GM21360 (cell line): ENCODE measurements around the gene DENND2A.
"Not testable (repeated sequence)": the region's sequence is repeated elsewhere in the genome, so short reads cannot be mapped to it uniquely, and the experiment has no call there.

ENCODE experiments used
- ATAC-seq: cut with Tn5 transposase; IDR thresholded peaks from one replicate; pipeline ENCODE4 v1.9.1; 2021; ENCODE audit warnings: mild to moderate bottlenecking, moderate library complexity; ENCODE audit not compliant: unreplicated experiment

DENND2A gene

DNA sequence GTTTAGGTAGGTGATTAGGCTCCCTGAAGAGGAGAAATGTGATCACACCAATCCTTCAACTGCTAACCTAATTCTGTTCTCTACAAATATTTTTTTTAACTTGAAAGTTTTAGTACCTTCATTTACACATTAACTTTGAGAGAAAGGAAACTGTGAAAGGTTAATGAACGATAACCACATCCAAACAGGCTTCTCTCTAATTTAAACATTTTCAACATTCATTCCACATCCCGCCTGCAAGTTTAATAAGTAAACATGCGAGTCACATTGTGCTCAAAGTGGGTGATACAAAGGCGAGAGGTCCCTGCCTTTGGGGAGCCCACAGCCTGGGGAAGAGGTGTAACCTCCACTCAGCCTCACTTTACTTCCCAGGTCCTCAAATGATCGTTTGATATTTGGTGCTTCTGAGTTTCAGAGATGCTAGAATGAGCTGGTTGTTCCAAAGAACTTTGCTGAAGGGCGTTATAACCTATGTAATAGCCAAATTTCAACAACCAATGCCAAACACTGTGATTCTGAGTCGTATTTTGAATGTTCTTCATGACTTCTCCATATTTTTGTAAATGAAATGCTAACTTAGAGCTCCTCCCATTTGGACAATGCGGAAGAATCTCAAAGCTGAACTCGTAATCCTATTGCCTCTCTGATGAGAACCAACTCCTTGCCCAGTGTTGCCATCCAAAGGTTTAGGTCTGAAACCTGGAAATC, 47.5 kb downstream of the DENND2A start:
- ATAC-seq = no peak

DNA sequence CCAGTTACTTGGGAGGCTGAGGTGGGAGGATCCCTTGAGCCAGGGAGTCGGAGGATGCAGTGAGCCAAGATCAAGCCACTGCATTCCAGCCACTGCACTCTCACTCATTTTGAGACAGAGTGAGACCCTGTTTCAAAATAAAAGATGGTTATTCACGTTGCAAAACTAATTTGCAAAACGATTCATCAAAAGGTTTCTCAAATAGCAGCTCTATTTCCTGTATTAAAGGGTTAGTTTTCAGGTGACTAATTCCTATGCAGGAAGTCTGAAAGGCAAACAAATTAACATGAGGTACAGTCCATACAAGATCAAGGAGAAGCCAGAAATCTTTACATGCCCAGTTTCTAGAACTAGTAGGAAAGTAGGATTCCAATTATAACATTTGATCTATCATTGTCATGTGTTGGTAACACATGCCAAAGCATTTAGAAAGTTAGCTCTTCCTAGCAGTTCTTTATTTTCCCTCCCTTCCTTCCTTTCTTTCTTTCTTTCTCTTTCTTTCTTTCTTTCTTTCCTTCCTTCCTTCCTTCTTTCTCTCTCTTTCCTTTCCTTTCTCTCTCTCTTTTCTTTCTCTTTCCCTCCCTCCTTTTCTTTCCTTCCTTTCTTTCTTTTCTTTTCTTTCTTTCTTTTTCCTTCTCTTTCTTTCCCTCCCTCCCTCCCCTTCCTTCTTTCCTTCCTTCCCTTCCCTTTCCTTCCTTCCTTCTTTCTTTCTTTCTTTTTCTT, 49.3 kb downstream of the DENND2A start:
- ATAC-seq = no peak

GRCh38 chr7:140587243-140587642, 53.4 kb downstream of the DENND2A start:
- no peak for ATAC-seq

DNA sequence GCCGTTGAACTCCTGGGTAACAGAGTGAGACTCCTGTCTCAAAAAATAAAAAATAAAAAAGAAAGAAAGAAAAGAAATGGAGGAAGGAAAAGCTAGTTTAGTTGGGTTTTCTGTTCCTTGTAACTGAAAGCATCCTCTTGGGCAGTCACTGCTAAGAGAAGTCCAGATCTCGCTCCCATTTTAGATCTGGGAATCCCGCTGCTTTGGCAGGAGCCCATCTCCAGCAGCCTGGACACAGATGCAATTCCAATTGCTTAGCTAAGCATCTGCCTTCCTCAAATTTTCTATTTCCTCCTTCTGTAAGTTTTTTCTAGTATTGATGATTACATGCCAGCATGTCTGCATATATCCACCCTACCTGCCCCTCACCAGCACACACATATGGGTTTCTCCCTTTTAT, 54.1 kb downstream of the DENND2A start:
- no peak for ATAC-seq

- ATAC-seq = no peak
Measured at GRCh38 chr7:140585333-140585732, 55.3 kb downstream of the DENND2A start.

- no peak for ATAC-seq
Measured at GRCh38 chr7:140584195-140584851, 56.3 kb downstream of the DENND2A start.

DNA sequence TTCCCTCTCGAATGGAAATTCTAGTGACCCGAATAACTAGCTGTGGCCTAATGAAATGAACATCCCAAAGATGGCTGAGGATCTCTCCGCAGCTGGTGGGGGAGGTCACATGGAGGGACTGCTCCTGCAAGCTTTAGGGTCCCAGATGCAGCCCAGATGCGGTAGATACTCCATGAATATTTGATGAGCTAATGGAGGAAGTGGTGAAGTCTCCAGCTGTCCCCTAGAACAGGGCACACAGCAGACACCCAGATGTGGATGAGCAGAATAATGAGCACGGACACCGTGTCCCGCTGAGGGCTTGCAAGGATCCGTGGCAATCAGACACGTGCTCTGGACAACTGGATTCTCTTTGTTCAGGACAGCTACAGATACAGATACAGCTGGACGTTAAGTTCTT, 59.2 kb downstream of the DENND2A start:
- no peak for ATAC-seq

DNA sequence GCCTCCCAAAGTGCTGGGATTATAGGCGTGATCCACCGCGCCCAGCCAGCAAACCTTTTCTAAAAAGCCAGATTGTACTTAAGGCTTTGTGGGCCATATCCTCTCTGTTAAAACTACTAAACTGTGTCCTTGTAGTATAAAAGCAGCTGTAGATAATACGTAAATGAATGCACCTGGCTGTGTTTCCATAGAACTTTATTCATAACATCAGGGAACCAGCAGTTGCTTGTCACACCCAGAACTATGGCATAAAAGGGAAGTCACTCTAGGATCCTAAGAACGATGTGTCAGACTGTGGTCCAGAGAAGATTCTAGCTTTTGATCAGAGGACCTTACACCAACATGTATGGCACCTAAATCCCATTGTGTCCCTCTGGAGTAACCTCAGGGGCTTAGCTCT, 63.0 kb downstream of the DENND2A start:
- no peak for ATAC-seq

DNA sequence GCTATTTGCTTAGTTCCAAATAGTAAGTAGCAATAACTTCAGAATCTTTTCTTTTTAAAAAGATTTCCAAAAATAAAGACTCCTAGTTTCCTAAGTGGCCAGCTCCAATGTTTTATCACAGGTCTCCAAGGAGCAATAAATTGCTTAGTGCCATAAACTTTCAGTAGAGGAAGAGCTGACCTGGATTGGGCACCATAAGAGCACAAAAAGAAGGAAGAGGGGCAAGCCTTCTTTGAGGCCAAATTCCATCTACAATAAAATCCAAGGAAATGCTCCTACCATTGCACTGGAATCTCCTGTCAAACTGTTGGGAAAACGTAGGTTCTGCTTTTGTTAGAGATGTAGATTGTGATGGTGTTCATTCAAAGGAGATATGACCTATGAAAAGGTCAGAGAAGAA, 64.0 kb downstream of the DENND2A start:
- ATAC-seq = no peak

DNA sequence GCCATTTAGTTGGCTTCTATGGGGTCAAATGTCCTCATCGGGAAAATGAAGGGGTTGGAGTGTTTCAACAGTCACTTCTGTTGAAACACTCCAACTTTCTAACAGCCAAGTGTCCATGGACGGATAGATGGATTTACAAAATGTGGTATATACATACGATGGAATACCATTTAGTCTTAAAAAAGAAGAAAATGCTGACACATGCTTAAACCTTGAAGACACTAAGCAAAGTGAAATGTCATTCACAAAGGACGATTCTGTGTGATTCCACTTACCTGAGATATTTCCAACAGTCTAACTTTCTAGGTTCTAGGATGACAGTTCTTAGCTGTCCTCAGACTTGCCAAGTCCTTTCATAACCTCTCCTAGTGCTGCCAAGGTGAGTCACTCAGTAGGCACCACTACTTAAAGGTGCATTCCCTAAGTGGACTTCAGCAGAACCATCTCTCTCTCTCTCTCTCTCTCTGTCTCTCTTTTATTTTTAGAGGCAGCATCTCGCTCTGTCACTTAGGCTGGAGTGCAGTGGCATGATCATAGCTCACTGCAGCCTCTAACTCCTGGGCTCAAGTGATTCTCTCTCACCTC, 69.0 kb downstream of the DENND2A start:
- ATAC-seq = no peak

DNA sequence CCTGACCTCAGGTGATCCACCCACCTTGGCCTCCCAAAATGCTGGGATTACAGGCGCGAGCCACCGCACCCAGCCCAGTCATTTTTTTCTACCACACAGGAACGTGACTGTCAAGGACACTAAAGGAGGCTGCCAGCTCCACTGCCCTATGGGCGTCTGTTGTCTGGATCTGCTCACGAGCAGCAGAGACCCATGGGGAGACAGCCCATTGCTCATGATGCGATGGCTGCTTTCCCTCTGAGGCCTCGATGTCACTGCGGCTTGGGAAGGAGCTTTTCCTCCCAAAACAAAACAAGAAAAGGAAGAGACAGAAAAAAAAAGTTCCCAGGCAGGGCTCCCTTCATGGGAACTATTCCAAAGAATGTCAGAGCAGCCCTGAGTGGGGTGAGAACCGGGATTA, 70.5 kb downstream of the DENND2A start:
- no peak for ATAC-seq

DNA sequence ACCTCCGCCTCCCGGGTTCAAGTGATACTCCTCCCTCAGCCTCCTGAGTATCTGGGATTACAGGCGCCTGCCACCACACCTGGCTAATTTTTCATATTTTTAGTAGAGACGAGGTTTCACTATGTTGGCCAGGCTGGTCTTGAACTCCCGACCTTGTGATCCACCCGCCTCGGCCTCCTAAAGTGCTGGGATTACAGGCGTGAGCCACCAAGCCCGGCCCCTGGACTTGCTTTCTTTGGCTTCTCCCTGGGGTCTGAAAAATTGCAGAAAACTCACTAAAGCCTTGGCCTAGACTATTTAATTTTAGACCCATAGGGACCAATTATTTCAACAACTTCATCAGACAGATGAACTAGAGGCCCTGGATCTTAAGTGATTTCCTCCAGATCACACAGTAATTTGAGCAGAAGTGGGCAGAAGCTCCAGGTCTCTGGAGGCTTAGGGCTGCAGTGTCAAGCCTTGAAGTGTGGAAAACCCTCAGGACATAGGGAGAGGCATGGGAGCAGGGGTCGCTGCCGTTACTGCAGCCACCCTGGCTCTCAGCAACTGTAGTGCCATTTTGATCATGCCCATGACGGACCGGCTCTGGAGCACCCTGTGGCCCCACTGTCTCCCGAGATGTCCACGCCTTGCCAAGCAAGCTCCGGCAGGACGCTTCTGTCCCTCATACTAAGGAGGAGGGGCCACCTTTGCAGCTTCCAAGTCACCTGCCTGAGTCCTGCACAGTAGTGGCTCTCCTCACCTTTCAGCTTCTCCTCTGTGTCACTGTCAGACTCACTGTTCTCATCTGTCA, 72.4 kb downstream of the DENND2A start:
- no peak for ATAC-seq

DNA sequence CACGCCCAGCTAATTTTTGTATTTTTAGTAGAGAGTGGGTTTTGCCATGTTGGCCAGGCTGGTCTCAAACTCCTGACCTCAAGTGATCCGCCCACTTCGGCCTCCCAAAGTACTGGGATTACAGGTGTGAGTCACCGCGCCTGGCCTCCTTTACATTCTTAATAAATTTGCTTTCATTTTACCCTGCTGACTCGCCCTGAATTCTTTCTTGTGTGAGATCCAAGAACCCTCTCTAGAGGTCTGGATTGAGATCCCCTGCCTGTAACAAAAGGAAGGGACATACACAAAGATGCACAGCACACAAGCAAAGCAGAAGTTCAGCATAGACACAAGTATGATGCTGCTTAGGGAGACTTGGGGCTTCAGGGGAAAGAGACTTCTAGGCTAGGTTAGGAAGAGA, 74.4 kb downstream of the DENND2A start:
- ATAC-seq = not testable (repeated sequence)

GRCh38 chr7:140565761-140566160, 74.9 kb downstream of the DENND2A start:
- not testable (repeated sequence) for ATAC-seq

- no peak for ATAC-seq
Measured at GRCh38 chr7:140564643-140565042, 76.0 kb downstream of the DENND2A start.

GRCh38 chr7:140562926-140563481, 77.6 kb downstream of the DENND2A start:
- no peak for ATAC-seq

DNA sequence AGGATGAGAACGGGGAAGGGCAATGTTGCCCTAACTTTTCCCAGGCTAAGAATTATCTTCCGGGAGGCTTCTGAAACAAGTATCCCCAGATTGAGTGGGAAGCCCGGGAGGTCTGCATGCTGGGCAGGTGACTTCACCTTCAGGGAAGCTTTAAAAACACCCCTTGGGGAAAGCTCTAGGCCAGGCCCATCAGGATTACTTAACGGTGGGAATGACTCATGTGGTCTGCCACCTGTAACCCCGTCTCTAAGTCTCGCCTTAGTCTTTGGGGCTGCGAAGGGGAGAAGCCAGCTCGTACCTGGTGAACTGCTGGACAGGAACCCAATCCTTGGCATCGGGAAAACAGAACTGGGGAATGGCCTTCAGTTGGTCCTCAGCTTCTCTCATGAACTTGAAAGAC, 81.2 kb downstream of the DENND2A start:
- no peak for ATAC-seq

GRCh38 chr7:140557809-140558518, 82.6 kb downstream of the DENND2A start:
- no peak for ATAC-seq

GRCh38 chr7:140557069-140557468, 83.5 kb downstream of the DENND2A start:
- no peak for ATAC-seq

- ATAC-seq = not testable (repeated sequence)
Measured at GRCh38 chr7:140553236-140553635, 87.4 kb downstream of the DENND2A start.
